ENCODE measurements around the gene MEIOB. TPM values are rescaled to one million over a fixed set of nuclear protein-coding genes. Genes with fewer than 3 reads are reported as not detected.
A peak's percentile ranks its signal among the peaks of the same experiment; 100 is the strongest.
"Not testable (repeated sequence)": the region's sequence is repeated elsewhere in the genome, so short reads cannot be mapped to it uniquely, and the experiment has no call there.

MEIOB gene
- total RNA-seq = not detected
- long read RNA-seq = 0 reads

DNA sequence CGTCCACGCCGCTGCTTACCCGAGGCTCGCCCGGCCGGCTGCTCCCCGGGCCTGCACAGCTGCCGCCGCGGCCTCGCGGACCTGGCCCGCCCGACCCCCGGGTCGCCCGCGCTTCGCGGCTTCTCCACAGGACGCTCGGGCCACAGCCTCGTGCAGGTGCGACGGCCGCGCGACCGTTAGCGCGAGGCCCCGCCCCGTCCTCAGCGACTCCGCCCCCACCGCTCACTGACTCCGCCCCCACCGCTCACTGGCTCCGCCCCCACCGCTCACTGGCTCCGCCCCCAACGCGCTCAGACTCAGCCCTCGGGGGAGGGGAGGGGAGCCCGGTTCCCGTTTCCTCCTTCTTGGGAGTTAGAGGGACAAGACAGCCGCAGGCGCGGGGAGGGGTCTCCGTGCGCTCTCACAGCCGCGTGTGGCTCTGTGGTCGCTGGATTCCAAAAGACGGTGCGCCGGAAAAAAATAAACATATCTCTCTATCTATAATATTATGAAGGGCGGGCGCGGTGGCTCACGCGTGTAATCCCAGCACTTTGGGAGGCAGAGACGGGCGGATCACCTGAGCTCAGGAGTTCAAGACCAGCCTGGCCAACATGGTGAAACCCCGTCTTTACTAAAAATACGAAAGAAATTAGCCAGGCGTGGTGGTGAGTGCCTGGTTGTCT, at the start of gene MEIOB:
Gene MEIOB, minus strand, starts transcription at position 191 of the 662 bp plus-strand sequence. CDS start 3,989 bp downstream, outside the sequence.
- DNase-seq (ENCODE audit: missing footprints) (no peak), ATAC-seq (no peak)
- intact Hi-C loops (cut with DNase I) = no loop called here

DNA sequence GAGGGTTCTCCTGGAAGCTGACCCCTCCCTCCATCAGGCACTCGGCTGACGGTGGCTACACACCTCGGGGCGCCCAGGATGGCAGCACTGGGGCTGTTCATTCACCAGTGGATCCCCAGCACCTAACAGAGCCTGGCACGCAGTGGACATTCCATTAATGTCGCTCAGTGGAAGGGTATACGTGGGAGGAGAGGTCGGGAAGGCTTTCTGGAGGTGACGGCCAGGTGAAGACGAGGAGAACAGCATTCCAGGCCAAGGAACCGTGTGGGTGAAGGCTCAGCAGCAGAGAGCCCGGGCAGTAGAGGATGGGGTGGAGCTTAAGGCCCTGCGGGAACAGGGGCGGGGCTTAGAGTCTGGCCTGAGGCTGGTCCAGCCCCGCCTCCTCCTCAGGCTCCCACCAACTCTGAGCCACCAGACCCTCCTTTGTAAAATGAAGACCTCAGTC, 48.8 kb upstream of the MEIOB start:
- no peak for ATAC-seq
- no peak for DNase-seq (ENCODE audit: missing footprints)
- intact Hi-C loops (cut with DNase I) = no loop called here

DNA sequence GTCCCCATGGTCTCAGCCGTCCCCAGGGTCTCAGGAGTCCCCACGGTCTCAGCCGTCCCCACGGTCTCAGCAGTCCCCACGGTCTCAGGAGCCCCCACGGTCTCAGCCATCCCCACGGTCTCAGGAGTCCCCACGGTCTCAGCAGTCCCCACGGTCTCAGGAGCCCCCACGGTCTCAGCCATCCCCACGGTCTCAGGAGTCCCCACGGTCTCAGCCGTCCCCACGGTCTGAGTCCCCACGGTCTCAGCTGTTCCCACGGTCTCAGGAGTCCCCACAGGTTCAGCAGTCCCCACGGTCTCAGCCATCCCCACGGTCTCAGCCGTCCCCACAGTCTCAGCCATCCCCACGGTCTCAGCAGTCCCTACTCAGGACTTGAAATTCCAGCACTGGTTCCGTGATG, 48.2 kb upstream of the MEIOB start:
- DNase-seq (ENCODE audit: missing footprints); ATAC-seq; intact Hi-C loops (cut with DNase I): not testable (repeated sequence)

GRCh38 chr16:1919327-1919998, 47.5 kb upstream of the MEIOB start:
- no peak for ATAC-seq
- intact Hi-C loops (cut with DNase I) = no loop called here
- DNase-seq (ENCODE audit: missing footprints) = no peak

GRCh38 chr16:1918351-1919326, 46.7 kb upstream of the MEIOB start, which contains the start of gene HS3ST6:
Gene HS3ST6 (minus strand): TSS chr16:1918415. CDS start chr16:1918323, 92 bp downstream.
- DNase-seq (ENCODE audit: missing footprints) = peak; percentile 9
- no peak for ATAC-seq
- intact Hi-C loops (cut with DNase I) = no loop called here

- ATAC-seq (no peak), DNase-seq (ENCODE audit: missing footprints) (peak; percentile 21)
- intact Hi-C loops (cut with DNase I) = no loop called here
Observed at GRCh38 chr16:1917665-1918350, 45.8 kb upstream of the MEIOB start.

DNA sequence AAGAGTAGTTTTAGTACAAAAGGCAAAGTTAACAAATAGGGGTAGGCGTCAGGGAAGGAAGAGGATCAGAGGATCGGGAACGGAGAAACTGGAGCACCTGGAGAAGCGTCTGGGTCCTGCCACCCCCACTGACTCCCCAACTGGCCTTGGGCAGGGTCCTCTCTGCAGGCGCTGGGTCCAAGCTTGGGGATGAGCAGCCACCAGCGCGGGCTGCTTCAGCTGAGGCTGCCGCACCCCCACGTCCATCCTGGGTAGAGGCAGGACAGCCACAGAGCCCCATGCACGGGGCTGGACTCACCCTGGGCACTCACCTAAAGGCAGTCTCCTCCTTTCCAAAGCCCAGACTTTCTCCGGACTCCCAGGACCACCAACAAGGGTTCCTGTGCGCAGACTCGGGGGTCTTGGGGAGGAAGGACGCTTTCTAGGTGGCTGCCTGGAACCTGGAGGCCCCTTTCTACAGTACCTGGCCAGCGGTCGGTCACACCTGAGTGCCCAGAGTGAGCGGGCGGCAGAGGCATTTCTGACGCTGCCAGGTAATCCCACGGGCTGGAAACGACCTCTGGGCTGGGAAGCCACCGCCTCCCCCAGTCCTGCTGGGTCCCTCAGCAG, 45.2 kb upstream of the MEIOB start:
- intact Hi-C loops (cut with DNase I) = no loop called here
- ATAC-seq = no peak
- peak; percentile 31 for DNase-seq (ENCODE audit: missing footprints)

GRCh38 chr16:1916640-1916990, 44.7 kb upstream of the MEIOB start:
- DNase-seq (ENCODE audit: missing footprints) = peak; percentile 30
- intact Hi-C loops (cut with DNase I) = no loop called here
- no peak for ATAC-seq

DNA sequence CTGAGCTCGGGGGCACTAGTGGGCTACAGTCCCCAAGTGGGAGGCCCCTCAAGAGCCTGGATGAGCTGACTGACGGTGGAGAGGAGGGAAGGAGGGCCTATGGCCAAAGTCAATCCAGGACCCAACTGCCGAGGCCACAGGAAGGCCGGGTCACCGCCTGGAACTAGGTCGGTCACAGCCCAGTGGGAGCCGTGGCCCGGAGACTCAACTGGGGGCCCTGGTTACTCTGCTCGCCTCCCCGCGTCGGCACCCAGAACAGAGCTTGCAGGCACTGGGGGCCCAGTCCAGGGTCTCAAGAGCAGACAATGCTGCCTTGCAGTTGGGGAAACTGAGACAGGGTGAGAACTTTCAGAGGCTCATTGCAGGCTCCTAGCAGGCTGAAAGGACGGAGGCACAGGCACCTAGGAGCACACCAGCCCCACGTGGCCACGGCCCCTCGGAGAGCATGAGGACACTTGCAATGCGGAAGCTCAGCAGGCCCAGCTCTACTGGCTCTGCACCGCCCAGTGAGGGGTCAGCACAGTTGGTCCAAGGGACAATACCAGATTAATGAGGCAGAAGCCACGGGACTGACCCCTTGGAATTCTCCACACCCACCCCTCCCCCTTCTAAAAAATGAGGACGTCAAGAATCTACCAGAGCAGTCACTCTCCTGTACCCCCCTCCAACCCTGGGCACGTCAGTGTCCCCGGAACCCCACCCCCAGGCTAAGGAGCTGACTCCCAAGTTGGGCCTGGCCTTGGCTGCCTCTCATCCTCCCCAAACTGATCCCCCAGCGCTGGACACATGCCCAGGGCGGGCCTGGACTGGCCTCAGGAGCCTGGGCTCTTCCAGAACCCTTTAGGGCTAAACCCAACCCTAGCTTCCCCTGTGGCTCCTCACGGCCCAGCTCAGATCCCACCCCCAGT, 44.0 kb upstream of the MEIOB start:
- no peak for ATAC-seq
- peak; percentile 52 for DNase-seq (ENCODE audit: missing footprints)
- intact Hi-C loops (cut with DNase I) = no loop called here

GRCh38 chr16:1914988-1915387, 43.0 kb upstream of the MEIOB start:
- ATAC-seq = no peak
- peak; percentile 28 for DNase-seq (ENCODE audit: missing footprints)
- intact Hi-C loops (cut with DNase I) = no loop called here

GRCh38 chr16:1914084-1914608, 42.2 kb upstream of the MEIOB start:
- intact Hi-C loops (cut with DNase I) = no loop called here
- ATAC-seq (no peak), DNase-seq (ENCODE audit: missing footprints) (peak; percentile 44)

GRCh38 chr16:1913327-1914083, 41.5 kb upstream of the MEIOB start:
- DNase-seq (ENCODE audit: missing footprints) (peak; percentile 31), ATAC-seq (no peak)
- intact Hi-C loops (cut with DNase I) = no loop called here

DNA sequence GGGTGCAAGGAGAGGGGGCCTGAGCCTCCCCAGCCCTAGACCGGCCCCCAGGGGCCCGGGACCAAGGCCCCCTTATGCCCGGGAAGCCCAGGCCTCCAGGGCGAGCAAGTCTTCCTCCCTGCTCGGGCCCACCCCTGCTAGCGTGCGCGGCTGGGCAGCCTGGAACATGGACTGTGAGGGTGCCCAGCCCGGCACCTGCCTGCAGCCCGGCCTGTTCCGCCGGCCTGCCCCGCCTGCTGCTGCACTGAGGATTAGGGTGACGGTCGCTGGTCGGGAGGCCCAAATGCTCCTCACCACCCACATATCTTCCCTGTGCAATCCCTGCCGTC, 40.2 kb upstream of the MEIOB start:
- intact Hi-C loops (cut with DNase I) = no loop called here
- ATAC-seq (no peak), DNase-seq (ENCODE audit: missing footprints) (no peak)

DNA sequence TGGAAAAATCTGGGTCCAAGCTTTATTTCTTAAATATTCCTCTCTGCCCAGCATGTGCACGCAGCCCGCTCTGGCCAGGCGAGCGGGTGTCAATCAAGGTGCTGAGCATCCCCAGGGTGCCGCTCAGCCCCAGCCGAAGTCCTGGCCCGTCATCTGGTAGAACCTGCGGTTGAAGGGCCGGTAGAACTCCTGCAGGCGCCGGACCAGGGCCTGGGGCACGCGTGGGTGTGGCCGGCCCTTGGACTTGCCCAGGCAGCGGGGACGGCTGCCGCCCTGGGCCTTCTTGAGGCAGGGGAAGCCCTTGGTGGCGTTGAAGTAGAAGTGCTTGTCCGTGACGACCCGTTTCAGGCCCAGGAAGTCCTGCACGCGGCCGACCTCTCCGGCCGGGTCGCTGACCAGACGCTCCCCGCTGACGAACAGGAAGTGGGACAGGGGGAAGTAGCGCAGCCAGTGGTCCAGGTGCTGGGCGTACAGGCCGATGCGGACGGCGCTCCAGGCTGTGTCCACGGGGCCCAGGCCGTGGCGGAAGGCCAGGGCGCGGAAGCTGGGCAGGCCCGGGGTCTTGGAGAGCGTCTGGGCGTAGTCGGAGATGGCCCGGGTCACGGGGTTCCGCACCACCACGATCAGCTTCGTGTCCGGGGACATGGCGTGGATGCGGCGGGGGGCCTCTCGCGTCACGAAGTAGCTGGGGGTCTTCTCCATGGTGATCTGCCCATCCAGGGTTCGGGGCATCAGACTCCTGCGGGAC, 39.7 kb upstream of the MEIOB start:
- ATAC-seq (no peak), DNase-seq (ENCODE audit: missing footprints) (no peak)
- intact Hi-C loops (cut with DNase I) = no loop called here

DNA sequence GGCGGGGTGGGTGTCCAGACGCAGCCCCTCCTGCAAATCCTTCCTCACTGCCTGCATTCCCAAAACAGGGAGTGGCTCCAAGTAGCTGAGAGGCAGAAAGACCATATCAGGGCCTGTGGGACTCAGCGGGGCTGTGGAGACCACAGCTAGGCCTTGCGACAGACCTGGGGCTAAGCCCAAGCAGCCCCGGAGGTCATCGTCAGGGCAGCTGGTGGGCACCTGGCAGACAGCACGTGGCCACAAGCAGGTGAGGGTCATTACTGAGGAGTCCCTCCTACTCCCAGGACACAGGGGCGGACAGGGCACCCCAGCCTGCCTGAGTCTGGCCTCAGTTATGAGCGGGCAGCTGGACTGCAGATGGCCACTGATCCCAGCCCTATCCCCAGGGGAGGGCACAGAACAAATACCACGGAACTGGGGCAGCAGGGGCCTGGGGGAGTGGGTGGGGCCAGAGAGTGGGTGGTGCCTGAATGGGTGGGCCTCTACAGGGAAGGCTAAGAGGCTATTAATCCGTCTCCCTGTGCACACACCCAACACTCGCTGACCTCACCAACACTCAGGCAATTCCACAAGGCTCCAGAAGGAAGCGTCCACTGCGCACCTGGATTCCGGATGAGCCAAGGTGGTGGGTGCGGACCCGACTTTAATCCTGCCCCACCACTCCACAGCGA, 37.7 kb upstream of the MEIOB start:
- no peak for ATAC-seq
- intact Hi-C loops (cut with DNase I) = no loop called here

More for the DNA sequence above, 37.7 kb upstream of the MEIOB start:
- DNase-seq (ENCODE audit: missing footprints) = peak; percentile 37
